ENCODE measurements around the gene GRIPAP1.

Gene GRIPAP1

DNA sequence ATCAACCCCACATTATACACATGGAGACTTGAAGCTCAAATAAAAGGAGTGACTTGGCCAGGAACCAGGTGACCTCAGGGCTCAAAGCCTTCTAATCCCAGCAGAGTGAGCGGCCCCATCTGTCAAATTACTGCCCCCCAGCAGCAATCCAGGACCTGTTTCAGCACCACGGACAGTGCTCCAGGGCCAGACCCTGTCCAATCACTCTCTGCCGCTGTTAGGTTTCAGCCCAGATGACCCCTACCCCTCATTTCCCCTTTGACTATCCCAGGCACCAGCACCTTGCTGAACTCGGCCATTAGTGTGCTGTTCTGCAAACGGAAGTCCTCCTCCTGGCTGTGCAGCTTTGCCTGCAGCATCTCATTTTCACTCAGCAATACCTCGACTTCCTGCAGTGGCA lies 5.1 kb downstream of the GRIPAP1 start:
- no peak for DNase-seq (ENCODE audit: low read depth in 1 of 2, low spot score in 1 of 2)
- TF ChIP-seq, protein P1, sequence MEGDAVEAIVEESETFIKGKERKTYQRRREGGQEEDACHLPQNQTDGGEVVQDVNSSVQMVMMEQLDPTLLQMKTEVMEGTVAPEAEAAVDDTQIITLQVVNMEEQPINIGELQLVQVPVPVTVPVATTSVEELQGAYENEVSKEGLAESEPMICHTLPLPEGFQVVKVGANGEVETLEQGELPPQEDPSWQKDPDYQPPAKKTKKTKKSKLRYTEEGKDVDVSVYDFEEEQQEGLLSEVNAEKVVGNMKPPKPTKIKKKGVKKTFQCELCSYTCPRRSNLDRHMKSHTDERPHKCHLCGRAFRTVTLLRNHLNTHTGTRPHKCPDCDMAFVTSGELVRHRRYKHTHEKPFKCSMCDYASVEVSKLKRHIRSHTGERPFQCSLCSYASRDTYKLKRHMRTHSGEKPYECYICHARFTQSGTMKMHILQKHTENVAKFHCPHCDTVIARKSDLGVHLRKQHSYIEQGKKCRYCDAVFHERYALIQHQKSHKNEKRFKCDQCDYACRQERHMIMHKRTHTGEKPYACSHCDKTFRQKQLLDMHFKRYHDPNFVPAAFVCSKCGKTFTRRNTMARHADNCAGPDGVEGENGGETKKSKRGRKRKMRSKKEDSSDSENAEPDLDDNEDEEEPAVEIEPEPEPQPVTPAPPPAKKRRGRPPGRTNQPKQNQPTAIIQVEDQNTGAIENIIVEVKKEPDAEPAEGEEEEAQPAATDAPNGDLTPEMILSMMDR (IDR thresholded peaks at IDR 0.05; ENCODE audit: insufficient read depth, low read length): no peak
- TF ChIP-seq, protein P2, sequence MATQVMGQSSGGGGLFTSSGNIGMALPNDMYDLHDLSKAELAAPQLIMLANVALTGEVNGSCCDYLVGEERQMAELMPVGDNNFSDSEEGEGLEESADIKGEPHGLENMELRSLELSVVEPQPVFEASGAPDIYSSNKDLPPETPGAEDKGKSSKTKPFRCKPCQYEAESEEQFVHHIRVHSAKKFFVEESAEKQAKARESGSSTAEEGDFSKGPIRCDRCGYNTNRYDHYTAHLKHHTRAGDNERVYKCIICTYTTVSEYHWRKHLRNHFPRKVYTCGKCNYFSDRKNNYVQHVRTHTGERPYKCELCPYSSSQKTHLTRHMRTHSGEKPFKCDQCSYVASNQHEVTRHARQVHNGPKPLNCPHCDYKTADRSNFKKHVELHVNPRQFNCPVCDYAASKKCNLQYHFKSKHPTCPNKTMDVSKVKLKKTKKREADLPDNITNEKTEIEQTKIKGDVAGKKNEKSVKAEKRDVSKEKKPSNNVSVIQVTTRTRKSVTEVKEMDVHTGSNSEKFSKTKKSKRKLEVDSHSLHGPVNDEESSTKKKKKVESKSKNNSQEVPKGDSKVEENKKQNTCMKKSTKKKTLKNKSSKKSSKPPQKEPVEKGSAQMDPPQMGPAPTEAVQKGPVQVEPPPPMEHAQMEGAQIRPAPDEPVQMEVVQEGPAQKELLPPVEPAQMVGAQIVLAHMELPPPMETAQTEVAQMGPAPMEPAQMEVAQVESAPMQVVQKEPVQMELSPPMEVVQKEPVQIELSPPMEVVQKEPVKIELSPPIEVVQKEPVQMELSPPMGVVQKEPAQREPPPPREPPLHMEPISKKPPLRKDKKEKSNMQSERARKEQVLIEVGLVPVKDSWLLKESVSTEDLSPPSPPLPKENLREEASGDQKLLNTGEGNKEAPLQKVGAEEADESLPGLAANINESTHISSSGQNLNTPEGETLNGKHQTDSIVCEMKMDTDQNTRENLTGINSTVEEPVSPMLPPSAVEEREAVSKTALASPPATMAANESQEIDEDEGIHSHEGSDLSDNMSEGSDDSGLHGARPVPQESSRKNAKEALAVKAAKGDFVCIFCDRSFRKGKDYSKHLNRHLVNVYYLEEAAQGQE (IDR thresholded peaks at IDR 0.05; ENCODE audit: insufficient replicate concordance, low read depth): peak; percentile 94
- no peak for TF ChIP-seq SPI1 (IDR thresholded peaks at IDR 0.05; ENCODE audit: borderline replicate concordance, low read depth)
- H3K27ac ChIP-seq (replicated peaks): no peak overlapping the region
- H3K27me3 ChIP-seq (ENCODE audit: insufficient read depth, poor library complexity, severe bottlenecking): no peaks in the 10 kb centered on the region
- no peak overlapping the region for H3K4me3 ChIP-seq (replicated peaks; ENCODE audit: insufficient read depth, low read length)

DNA sequence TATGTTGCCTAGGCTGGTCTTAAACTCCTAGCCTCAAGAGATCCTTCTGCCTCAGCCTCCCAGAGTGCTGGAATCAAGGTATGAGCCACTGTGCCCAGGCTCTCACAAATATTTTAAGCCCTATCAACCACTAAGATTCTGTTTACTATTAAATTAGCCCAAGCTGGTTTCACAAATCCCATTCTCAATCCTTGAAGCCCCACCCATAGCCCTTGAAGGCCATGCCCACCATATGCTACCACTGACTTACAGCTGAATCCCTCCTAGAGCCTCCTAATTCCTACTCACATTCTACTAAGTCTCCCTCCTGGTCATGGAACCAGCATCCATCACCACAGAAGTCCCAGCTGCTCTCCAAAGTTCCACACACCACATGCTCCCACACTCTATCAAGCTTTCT lies 9.7 kb downstream of the GRIPAP1 start:
- no peak for DNase-seq (ENCODE audit: low read depth in 1 of 2, low spot score in 1 of 2)
- no peak overlapping the region for H3K27ac ChIP-seq (replicated peaks)
- H3K4me3 ChIP-seq (replicated peaks; ENCODE audit: insufficient read depth, low read length): no peak overlapping the region
- TF ChIP-seq, protein P2 (IDR thresholded peaks at IDR 0.05; ENCODE audit: insufficient replicate concordance, low read depth): no peak
- TF ChIP-seq, protein P1 (IDR thresholded peaks at IDR 0.05; ENCODE audit: insufficient read depth, low read length): no peak
- TF ChIP-seq POLR2AphosphoS5 (IDR thresholded peaks at IDR 0.05; ENCODE audit: low read depth) (no peak), SPI1 (IDR thresholded peaks at IDR 0.05; ENCODE audit: borderline replicate concordance, low read depth) (no peak), GABPA (IDR thresholded peaks at IDR 0.05; ENCODE audit: low read depth) (no peak)
- no peaks in the 10 kb centered on the region for H3K27me3 ChIP-seq (ENCODE audit: insufficient read depth, poor library complexity, severe bottlenecking)

DNA sequence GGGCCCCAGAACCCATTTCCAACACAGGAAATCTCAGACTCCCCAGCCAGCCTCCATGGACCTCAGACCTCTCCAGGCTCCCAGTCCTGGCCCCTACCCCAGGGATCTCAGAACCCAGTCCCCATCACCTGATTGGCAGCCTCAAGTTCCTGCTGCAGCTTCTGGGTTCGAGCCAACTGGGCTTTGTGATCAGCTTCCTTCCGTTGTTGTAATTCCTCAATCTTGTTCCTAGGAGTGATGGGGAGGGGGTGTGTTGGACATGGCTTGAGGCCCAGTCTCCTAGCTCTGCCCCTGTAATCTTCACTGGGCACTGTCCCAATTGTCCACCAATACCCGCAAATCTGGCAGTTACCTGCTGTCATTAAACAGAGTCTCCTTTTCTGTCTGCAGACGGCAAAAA lies 12.6 kb downstream of the GRIPAP1 start:
- TF ChIP-seq SPI1 (IDR thresholded peaks at IDR 0.05; ENCODE audit: borderline replicate concordance, low read depth) (no peak), GABPA (IDR thresholded peaks at IDR 0.05; ENCODE audit: low read depth) (no peak)
- TF ChIP-seq, protein P2 (IDR thresholded peaks at IDR 0.05; ENCODE audit: insufficient replicate concordance, low read depth): no peak
- no peak for DNase-seq (ENCODE audit: low read depth in 1 of 2, low spot score in 1 of 2)
- Histone ChIP-seq H3K27me3 (ENCODE audit: insufficient read depth, poor library complexity, severe bottlenecking) (no peaks in the 10 kb centered on the region), H3K27ac (replicated peaks) (no peak overlapping the region), H3K4me3 (replicated peaks; ENCODE audit: insufficient read depth, low read length) (no peak overlapping the region)

DNA sequence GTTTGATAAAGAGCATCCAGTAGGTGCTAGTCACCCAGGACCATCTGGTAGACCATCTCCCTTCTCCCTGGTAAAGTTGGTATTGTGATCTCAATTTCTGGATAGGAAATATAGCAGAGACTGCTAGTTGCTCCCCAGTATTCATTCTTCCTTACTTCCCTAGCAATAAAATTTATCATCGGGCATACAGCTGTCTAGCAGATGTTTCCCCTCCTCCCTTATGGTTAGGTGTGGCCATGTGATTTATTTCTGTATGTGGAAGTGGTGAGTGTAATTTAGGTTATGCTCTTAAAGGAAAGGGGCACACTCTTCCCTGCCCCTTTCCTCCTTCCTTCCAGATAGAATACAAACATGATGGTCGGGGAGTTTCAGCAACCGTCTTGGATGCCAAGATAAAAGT lies 18.2 kb downstream of the GRIPAP1 start:
- no peak overlapping the region for H3K27ac ChIP-seq (replicated peaks)
- TF ChIP-seq, protein P1 (IDR thresholded peaks at IDR 0.05; ENCODE audit: insufficient read depth, low read length): no peak
- TF ChIP-seq, protein P2 (IDR thresholded peaks at IDR 0.05; ENCODE audit: insufficient replicate concordance, low read depth): no peak
- no peak for TF ChIP-seq SPI1 (IDR thresholded peaks at IDR 0.05; ENCODE audit: borderline replicate concordance, low read depth)
- TF ChIP-seq POLR2AphosphoS5 (IDR thresholded peaks at IDR 0.05; ENCODE audit: low read depth): no peak
- no peak for TF ChIP-seq GABPA (IDR thresholded peaks at IDR 0.05; ENCODE audit: low read depth)
- DNase-seq (ENCODE audit: low read depth in 1 of 2, low spot score in 1 of 2): no peak
- H3K4me3 ChIP-seq (replicated peaks; ENCODE audit: insufficient read depth, low read length): no peak overlapping the region
- no peaks in the 10 kb centered on the region for H3K27me3 ChIP-seq (ENCODE audit: insufficient read depth, poor library complexity, severe bottlenecking)
